Hepatocyte (in vitro differentiated cells): ENCODE data around the gene RAB5A. TPM values are rescaled to one million over a fixed set of nuclear protein-coding genes. Genes with fewer than 3 reads are reported as not detected.
"Not testable (repeated sequence)": the region's sequence is repeated elsewhere in the genome, so short reads cannot be mapped to it uniquely, and the experiment has no call there.

Experiments used
- DNase-seq: peaks from one replicate; pipeline ENCODE4 v3.0.0-alpha.2; 2016; ENCODE audit warnings: low spot score
- H2AFZ ChIP-seq: fragments of 200-600 bp; sonication (generic); 2 replicates; pipeline ENCODE4 v1.6.0; 2016; ENCODE audit warnings: antibody characterized with exemption, mild to moderate bottlenecking
- H3K27ac ChIP-seq: fragments of 200-600 bp; sonication (generic); 2 replicates; pipeline ENCODE4 v1.5.1; 2016; ENCODE audit warnings: mild to moderate bottlenecking
- H3K27me3 ChIP-seq: fragments of 200-600 bp; sonication (generic); 2 replicates; pipeline ENCODE4 v1.6.1; 2016
- H3K36me3 ChIP-seq: fragments of 200-600 bp; sonication (generic); replicated peaks from 2 replicates; pipeline ENCODE4 v1.5.1; 2016; ENCODE audit warnings: low read depth; ENCODE audit not compliant: insufficient read depth
- H3K4me1 ChIP-seq: fragments of 200-600 bp; sonication (generic); 2 replicates; pipeline ENCODE4 v1.5.1; 2016; ENCODE audit warnings: mild to moderate bottlenecking, moderate library complexity; ENCODE audit not compliant: insufficient read depth
- H3K4me2 ChIP-seq: fragments of 200-600 bp; sonication (generic); 2 replicates; pipeline ENCODE4 v1.6.0; 2016
- H3K4me3 ChIP-seq: fragments of 200-600 bp; sonication (generic); 2 replicates; pipeline ENCODE4 v1.5.1; 2016; ENCODE audit warnings: mild to moderate bottlenecking
- H3K79me2 ChIP-seq: fragments of 200-600 bp; sonication (generic); 2 replicates; pipeline ENCODE4 v1.6.0; 2017; ENCODE audit warnings: mild to moderate bottlenecking
- H3K9me2 ChIP-seq: fragments of 200-600 bp; sonication (generic); replicated peaks from 2 replicates; pipeline ENCODE4 v1.6.0; 2017; ENCODE audit warnings: mild to moderate bottlenecking; ENCODE audit not compliant: insufficient read depth
- H3K9me3 ChIP-seq: fragments of 200-600 bp; sonication (generic); 2 replicates; pipeline ENCODE4 v1.5.1; 2016; ENCODE audit warnings: low read depth, mild to moderate bottlenecking
- H4K20me1 ChIP-seq: fragments of 200-600 bp; sonication (generic); 2 replicates; pipeline ENCODE4 v1.6.0; 2016; ENCODE audit warnings: mild to moderate bottlenecking; ENCODE audit not compliant: insufficient read depth, poor library complexity, severe bottlenecking
- CTCF ChIP-seq: fragments of 200-600 bp; sonication (generic); IDR thresholded peaks from 2 replicates; pipeline ENCODE4 v1.5.1; 2016; ENCODE audit warnings: antibody characterized with exemption, mild to moderate bottlenecking; ENCODE audit not compliant: poor library complexity
- EZH2 ChIP-seq: fragments of 200-600 bp; sonication (generic); IDR thresholded peaks from 2 replicates; pipeline ENCODE4 v1.6.1; 2016; ENCODE audit warnings: antibody characterized with exemption, mild to moderate bottlenecking, borderline replicate concordance
- EZH2phosphoT487 ChIP-seq: fragments of 200-600 bp; sonication (generic); IDR thresholded peaks from one replicate; pipeline ENCODE4 v1.6.1; 2018; ENCODE audit warnings: antibody characterized with exemption, mild to moderate bottlenecking, low read depth, moderate library complexity; ENCODE audit not compliant: unreplicated experiment, severe bottlenecking
- WGBS: methylation state at CpG from one replicate; pipeline ENCODE4 v1.1.6; 2016; ENCODE audit warnings: low lambda C conversion rate; ENCODE audit errors: missing lambda C conversion rate; 5-methylcytosine and 5-hydroxymethylcytosine counted together
- polyA plus RNA-seq: library from polyadenylated mRNA; unstranded; fragments of >200 nt; fragmentation: Nextera tagmentation; extraction: Ambion mirVana; gene quantifications from 2 replicates; pipeline ENCODE4 v1.2.1, GENCODE V29; 2016
- total RNA-seq: library from RNA; depleted of rRNA; stranded (reverse); fragments of >200 nt; gene quantifications from 2 replicates; pipeline ENCODE4 v1.2.3, GENCODE V29; 2014

RAB5A gene
- total and polyA plus RNA-seq, 2 experiments from 2014 or later, result 72.2 to 76.1 TPM

DNA sequence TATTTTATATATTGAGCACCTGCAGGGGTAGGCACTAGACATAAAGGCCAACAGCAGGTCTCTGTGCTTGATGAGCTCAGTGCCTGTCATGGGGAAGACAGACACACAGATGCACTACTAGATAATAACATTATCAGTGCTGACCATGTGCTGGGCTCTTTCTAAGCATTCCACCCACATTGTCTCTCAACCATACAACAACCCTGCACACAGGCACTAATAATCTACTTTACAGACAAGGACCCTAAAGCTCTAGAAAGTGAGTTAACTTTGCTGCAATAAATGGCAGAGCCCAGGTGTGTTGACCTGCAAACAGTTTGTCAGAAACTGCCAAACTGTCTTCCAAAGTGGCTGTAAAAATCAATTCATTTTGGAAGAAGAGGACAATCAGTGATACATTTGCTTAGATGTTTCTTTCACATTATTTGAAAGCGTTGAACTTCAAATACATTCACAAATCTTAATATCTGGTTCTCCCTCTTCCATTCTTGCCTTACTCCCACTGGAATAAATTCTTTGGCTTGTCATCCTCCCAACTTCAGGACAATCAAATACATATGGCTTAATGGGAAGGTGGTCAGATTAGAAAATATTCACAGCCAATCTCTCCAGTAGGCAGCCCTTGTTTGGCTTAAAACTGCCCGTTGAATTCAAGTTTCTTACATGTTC lies 76.2 kb downstream of the RAB5A start:
- Histone ChIP-seq H3K4me2 (peak overlapping the region; percentile 6), H2AFZ (peak overlapping the region; percentile 50), H3K27me3 (no peaks in the 10 kb centered on the region), H3K9me3 (no peaks in the 10 kb centered on the region), H3K36me3 (no peaks in the 10 kb centered on the region), H3K79me2 (no peaks in the 10 kb centered on the region), H3K9me2 (no peaks in the 10 kb centered on the region), H3K4me1 (no peaks in the 10 kb centered on the region), H3K4me3 (no peak overlapping the region), H4K20me1 (no peaks in the 10 kb centered on the region), H3K27ac (peak overlapping the region; percentile 73)
- no peak for TF ChIP-seq EZH2
- TF ChIP-seq EZH2phosphoT487, result no peak
- no peak for DNase-seq
- 71% methylated on average over 2 of the region's 2 CpGs for WGBS

GRCh38 chr3:20023623-20024405 lies 76.9 kb downstream of the RAB5A start:
- 69% methylated on average over 2 of the region's 2 CpGs for WGBS
- H3K27ac ChIP-seq, result peak overlapping the region; percentile 73
- no peaks in the 10 kb centered on the region for H3K79me2 ChIP-seq
- H2AFZ ChIP-seq, result peak overlapping the region; percentile 50
- H3K4me2 ChIP-seq, result peak overlapping the region; percentile 6
- no peaks in the 10 kb centered on the region for H3K4me1 ChIP-seq
- TF ChIP-seq EZH2 (no peak), CTCF (no peak), EZH2phosphoT487 (no peak)
- H3K4me3 ChIP-seq, result no peak overlapping the region
- H3K9me3 ChIP-seq, result no peaks in the 10 kb centered on the region
- no peaks in the 10 kb centered on the region for H3K9me2 ChIP-seq
- H4K20me1 ChIP-seq, result no peaks in the 10 kb centered on the region
- H3K36me3 ChIP-seq, result no peaks in the 10 kb centered on the region
- DNase-seq, result peak; percentile 40
- no peaks in the 10 kb centered on the region for H3K27me3 ChIP-seq

DNA sequence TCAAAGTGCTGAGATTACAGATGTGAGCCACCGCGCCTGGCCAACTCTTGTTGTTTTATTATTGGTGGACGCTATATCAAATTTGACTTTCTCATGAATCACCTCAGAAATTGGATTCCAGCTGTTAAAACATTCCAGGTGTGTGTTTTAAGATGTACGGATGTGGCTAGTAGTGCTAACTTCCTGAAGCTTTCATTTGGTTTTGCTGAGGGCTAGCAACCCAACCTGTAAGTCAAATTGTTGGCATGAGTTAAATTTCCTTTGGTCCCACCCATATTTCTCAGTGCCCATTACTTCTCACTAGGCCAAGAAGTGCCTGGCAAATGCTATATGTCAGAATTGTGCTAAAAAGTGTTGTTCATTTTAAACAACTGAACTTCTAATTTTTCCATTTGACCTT lies 80.2 kb downstream of the RAB5A start:
- Histone ChIP-seq H3K4me2 (no peak overlapping the region), H3K9me2 (no peaks in the 10 kb centered on the region), H3K27me3 (no peaks in the 10 kb centered on the region), H4K20me1 (no peaks in the 10 kb centered on the region), H3K9me3 (no peaks in the 10 kb centered on the region), H3K36me3 (no peaks in the 10 kb centered on the region), H2AFZ (no peak overlapping the region), H3K27ac (no peak overlapping the region), H3K79me2 (no peaks in the 10 kb centered on the region), H3K4me3 (no peak overlapping the region), H3K4me1 (no peaks in the 10 kb centered on the region)
- WGBS, result 86% methylated on average over 4 of the region's 4 CpGs
- no peak for DNase-seq
- no peak for TF ChIP-seq EZH2
- no peak for TF ChIP-seq EZH2phosphoT487
- no peak for TF ChIP-seq CTCF

DNA sequence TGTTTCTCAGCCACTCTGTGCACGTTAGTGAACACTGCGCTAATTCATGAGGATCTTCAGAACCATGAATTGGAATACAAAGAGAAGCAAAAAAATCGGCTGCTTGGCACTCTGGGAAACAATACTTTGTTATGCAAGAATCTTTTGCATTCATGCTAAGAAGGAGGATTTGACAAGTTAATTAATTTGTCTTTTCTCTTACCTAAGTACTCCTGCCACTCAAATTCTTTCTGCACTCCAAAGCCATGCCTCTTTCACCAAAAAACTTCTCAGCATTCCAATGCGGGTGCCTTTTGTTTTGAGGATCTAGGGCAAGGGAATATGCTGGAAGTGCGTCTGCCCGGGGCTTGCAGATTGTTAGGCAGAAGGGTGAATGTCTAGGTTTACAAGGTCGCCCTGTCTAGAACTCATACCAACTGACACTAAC lies 82.0 kb downstream of the RAB5A start:
- Histone ChIP-seq H3K27me3 (no peaks in the 10 kb centered on the region), H3K36me3 (no peaks in the 10 kb centered on the region), H3K4me3 (no peak overlapping the region), H2AFZ (no peak overlapping the region), H4K20me1 (no peaks in the 10 kb centered on the region), H3K4me2 (no peak overlapping the region), H3K9me3 (no peaks in the 10 kb centered on the region), H3K4me1 (no peaks in the 10 kb centered on the region), H3K9me2 (no peaks in the 10 kb centered on the region), H3K27ac (no peak overlapping the region), H3K79me2 (no peaks in the 10 kb centered on the region)
- no peak for DNase-seq
- 79% methylated on average over 7 of the region's 7 CpGs for WGBS
- TF ChIP-seq EZH2 (no peak), EZH2phosphoT487 (no peak), CTCF (no peak)

DNA sequence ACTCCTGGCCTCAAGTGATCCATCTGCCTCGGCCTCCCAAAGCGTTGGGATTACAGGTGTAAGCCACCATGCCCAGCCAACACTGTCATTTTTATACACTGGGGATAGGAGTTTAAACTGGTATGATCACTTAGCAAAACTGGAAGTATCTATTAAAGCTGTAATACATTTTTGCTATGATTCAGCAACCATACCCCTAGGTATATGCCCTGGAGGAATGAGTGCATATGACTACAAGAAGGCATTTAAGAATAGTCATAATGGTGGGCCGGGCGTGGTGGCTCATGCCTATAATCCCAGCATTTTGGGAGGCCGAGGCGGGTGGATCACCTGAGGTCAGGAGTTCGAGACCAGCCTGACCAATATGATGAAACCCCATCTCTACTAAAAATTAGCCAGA lies 85.0 kb downstream of the RAB5A start:
- 95% methylated on average over 7 of the region's 7 CpGs for WGBS
- H3K36me3 ChIP-seq, H3K4me2 ChIP-seq: not testable (repeated sequence)

More for the DNA sequence above, 85.0 kb downstream of the RAB5A start:
- H3K27ac ChIP-seq, H3K4me3 ChIP-seq, H3K79me2 ChIP-seq, H4K20me1 ChIP-seq, H3K4me1 ChIP-seq, H3K9me3 ChIP-seq, H3K9me2 ChIP-seq, H2AFZ ChIP-seq, DNase-seq, H3K27me3 ChIP-seq: not testable (repeated sequence)
